Body of pancreas (tissue), 4 donors: Measurements from ENCODE around the gene CHCHD3. TPM values are rescaled to one million over a fixed set of nuclear protein-coding genes. Genes with fewer than 3 reads are reported as not detected.
A peak's percentile ranks its signal among the peaks of the same experiment; 100 is the strongest.

Source experiments
- ATAC-seq: fragments of 150-250 bp; one replicate; pipeline ENCODE4 v1.9.1; 2016
- DNase-seq, 4 donors: peaks; one replicate each; pipeline ENCODE4 v3.0.0-alpha.2; 2019
- H3K27ac ChIP-seq, 4 donors: fragments of 200-600 bp; sonication (generic); 1 replicate in 3 of 4; 2 replicates in 1 of 4; pipeline versions ENCODE4 v1.5.1 to v1.6.1; 2016 to 2019; ENCODE audit warnings: mild to moderate bottlenecking in 1 of 4, mixed read lengths in 1 of 4, moderate library complexity in 1 of 4
- H3K27me3 ChIP-seq, 2 donors: fragments of 200-600 bp; sonication (generic); one replicate each; pipeline ENCODE4 v1.6.0; 2016; ENCODE audit warnings: mild to moderate bottlenecking in 1 of 2
- H3K36me3 ChIP-seq, 2 donors: fragments of 200-600 bp; sonication (generic); replicated peaks in 1 of 2; 2 replicates each; pipeline ENCODE4 v1.5.1; 2016; ENCODE audit warnings: low read depth in 2 of 2; ENCODE audit not compliant: insufficient read depth in 1 of 2
- H3K4me1 ChIP-seq: fragments of 200-600 bp; sonication (generic); one replicate; pipeline ENCODE4 v1.6.0; 2016
- H3K4me3 ChIP-seq, 2 donors: fragments of 200-600 bp; sonication (generic); 1 replicate in 1 of 2; 2 replicates in 1 of 2; pipeline ENCODE4 v1.5.1; 2016 to 2019
- H3K9me3 ChIP-seq, 3 donors: fragments of 200-600 bp; sonication (generic); 1 replicate in 2 of 3; 2 replicates in 1 of 3; pipeline ENCODE4 v1.5.1; 2016
- CTCF ChIP-seq, 7 experiments: fragments of 450-650 bp in 4 of 7; fragments of 200-600 bp in 3 of 7; sonication (generic) in 3 of 7; IDR thresholded peaks; one replicate each; pipeline ENCODE4 v1.5.1; 2016 to 2019; ENCODE audit warnings: antibody characterized with exemption in 7 of 7
- POLR2A ChIP-seq, 3 donors: fragments of 450-650 bp; IDR thresholded peaks; one replicate each; pipeline ENCODE4 v1.6.1; 2016; ENCODE audit warnings: antibody characterized with exemption in 3 of 3, mild to moderate bottlenecking in 2 of 3
- WGBS, 2 donors: methylation state at CpG; one replicate each; pipeline ENCODE4 v1.1.5; 2017; 5-methylcytosine and 5-hydroxymethylcytosine counted together
- intact Hi-C: fragments of 100-400 bp; cut with DNase I; formaldehyde crosslinking; loops from one replicate; pipeline ENCODE4 v1.15.1; 2023
- total RNA-seq, 2 donors: library from RNA; depleted of rRNA; stranded (reverse); fragments of >200 nt; gene quantifications; one replicate each; pipeline ENCODE4 v1.1.0, GENCODE V29; 2016

CHCHD3 gene
- total RNA-seq, 2 donors from 2014 or later: 24.4 to 32.6 TPM

GRCh38 chr7:133061357-133061756, 20.5 kb downstream of the CHCHD3 start:
- no peaks in the 10 kb centered on the region for H3K36me3 ChIP-seq
- peak; percentile 67 for ATAC-seq
- H3K9me3 ChIP-seq: no peaks in the 10 kb centered on the region
- H3K27me3 ChIP-seq: no peaks in the 10 kb centered on the region
- H3K27ac ChIP-seq: peak overlapping the region in 3 of 4 donors; percentile 35 to 57 (median 44)
- DNase-seq: peak; percentile 41 to 79 (median 68)
- 43 to 53% methylated on average over 2 of the region's 2 CpGs for WGBS, 2 donors
- H3K4me3 ChIP-seq: no peak overlapping the region
- peaks cover 46% of the 10 kb centered on the region for H3K4me1 ChIP-seq
- no peak for TF ChIP-seq CTCF (IDR thresholded peaks at IDR 0.05)
- no peak for TF ChIP-seq POLR2A (IDR thresholded peaks at IDR 0.05)
- intact Hi-C loops: no loop called here

GRCh38 chr7:133060004-133060403, 21.9 kb downstream of the CHCHD3 start:
- no peaks in the 10 kb centered on the region for H3K36me3 ChIP-seq
- intact Hi-C loops: no loop called here
- WGBS, 2 donors: 35 to 43% methylated on average over 6 of the region's 6 CpGs
- no peaks in the 10 kb centered on the region for H3K27me3 ChIP-seq
- H3K27ac ChIP-seq: peak overlapping the region in 3 of 4 donors; percentile 44 to 57 (median 45)
- no peaks in the 10 kb centered on the region for H3K9me3 ChIP-seq
- ATAC-seq: peak; percentile 61
- H3K4me1 ChIP-seq: peaks cover 53% of the 10 kb centered on the region
- TF ChIP-seq POLR2A (IDR thresholded peaks at IDR 0.05) (no peak), CTCF (IDR thresholded peaks at IDR 0.05) (no peak)
- peak; percentile 23 to 67 (median 46) for DNase-seq
- H3K4me3 ChIP-seq: no peak overlapping the region

- intact Hi-C loops: no loop called here
Observed at GRCh38 chr7:133059263-133059662, 22.6 kb downstream of the CHCHD3 start.

GRCh38 chr7:133056370-133057238, 25.3 kb downstream of the CHCHD3 start:
- H3K36me3 ChIP-seq: no peaks in the 10 kb centered on the region
- intact Hi-C loops: no loop called here
- TF ChIP-seq CTCF (IDR thresholded peaks at IDR 0.05): no peak
- no peak for TF ChIP-seq POLR2A (IDR thresholded peaks at IDR 0.05)
- H3K27ac ChIP-seq: peak overlapping the region; percentile 34 to 66 (median 45)
- H3K4me3 ChIP-seq: no peak overlapping the region
- H3K4me1 ChIP-seq: peaks cover 48% of the 10 kb centered on the region
- WGBS, 2 donors: 48 to 51% methylated on average over 4 of the region's 4 CpGs
- no peaks in the 10 kb centered on the region for H3K9me3 ChIP-seq
- no peaks in the 10 kb centered on the region for H3K27me3 ChIP-seq
- DNase-seq (peak in 2 of 4 donors; percentile 15 to 28), ATAC-seq (peak; percentile 43)

More at GRCh38 chr7:133059263-133059662, 22.6 kb downstream of the CHCHD3 start:
- TF ChIP-seq POLR2A (IDR thresholded peaks at IDR 0.05): no peak
- no peak for TF ChIP-seq CTCF (IDR thresholded peaks at IDR 0.05)
- 83 to 92% methylated on average over 6 of the region's 6 CpGs for WGBS, 2 donors
- ATAC-seq (no peak), DNase-seq (no peak)
- Histone ChIP-seq H3K27me3 (no peaks in the 10 kb centered on the region), H3K27ac (peak overlapping the region in 3 of 4 donors; percentile 44 to 57 (median 45)), H3K36me3 (no peaks in the 10 kb centered on the region), H3K4me1 (peaks cover 53% of the 10 kb centered on the region), H3K4me3 (no peak overlapping the region), H3K9me3 (no peaks in the 10 kb centered on the region)
